Measurements from ENCODE around the gene LYRM4.

Gene LYRM4

DNA sequence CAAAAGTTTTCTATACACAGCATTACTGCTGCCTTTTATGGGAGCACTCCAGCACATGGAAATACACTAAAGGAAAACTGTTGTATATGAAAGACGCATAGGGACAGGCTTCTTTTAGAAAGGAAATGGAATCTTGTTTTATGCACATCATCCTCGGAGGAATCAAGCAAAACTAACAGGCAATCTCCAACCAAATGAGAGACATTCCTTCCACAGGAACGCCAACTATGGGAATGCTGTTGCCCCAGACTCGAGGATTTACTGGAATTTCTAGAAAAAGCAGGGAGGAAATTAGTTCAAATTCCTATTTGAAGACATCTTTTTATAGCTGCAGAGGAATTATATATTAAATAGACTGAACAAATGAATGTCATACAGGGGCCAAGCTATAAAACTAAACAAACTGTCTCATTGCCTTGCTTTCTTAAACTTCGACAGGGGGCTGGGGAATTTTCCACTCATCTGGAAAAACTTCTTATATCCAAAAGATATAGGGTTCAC lies 52.2 kb downstream of the LYRM4 start:
- Histone ChIP-seq H2AK5ac (ENCODE audit: low read length) (no peak overlapping the region), H3K36me3 (ENCODE audit: control insufficient read depth in 1 of 2, insufficient read depth in 2 of 2, low read length in 2 of 2) (peaks cover 2 to 3% of the 10 kb centered on the region in 2 experiments), H3K9ac (ENCODE audit: low read length) (no peak overlapping the region), H3K27ac (ENCODE audit: low read depth, low read length) (no peak overlapping the region), H3K4ac (ENCODE audit: low read depth, low read length) (no peak overlapping the region), H3K9me3 (ENCODE audit: insufficient read depth, low read depth, low read length) (no peaks in the 10 kb centered on the region), H4K91ac (ENCODE audit: low read depth, low read length) (no peak overlapping the region), H3K79me2 (ENCODE audit: control insufficient read depth, insufficient read depth, low read length, poor library complexity) (no peaks in the 10 kb centered on the region), H2BK5ac (ENCODE audit: low read depth, low read length, poor library complexity) (no peak overlapping the region), H4K8ac (ENCODE audit: low read depth, low read length) (no peak overlapping the region), H3K27me3 (ENCODE audit: insufficient read depth, low read length) (no peaks in the 10 kb centered on the region), H3K79me1 (ENCODE audit: low read length) (no peaks in the 10 kb centered on the region), H2AFZ (ENCODE audit: insufficient read depth, low read length, poor library complexity) (no peak overlapping the region), H3K4me1 (ENCODE audit: control insufficient read depth in 1 of 2, insufficient read depth in 2 of 2, low read length in 2 of 2) (peaks cover 3 to 8% of the 10 kb centered on the region in 2 experiments), H3K4me2 (ENCODE audit: low read length) (no peak overlapping the region), H3K18ac (ENCODE audit: low read length) (no peak overlapping the region), H3K4me3 (ENCODE audit: low read depth, low read length) (no peak overlapping the region), H3K14ac (ENCODE audit: low read length) (no peak overlapping the region), H2BK120ac (ENCODE audit: insufficient read depth, low read length, poor library complexity) (no peak overlapping the region), H4K12ac (ENCODE audit: low read depth, low read length) (no peak overlapping the region), H2BK12ac (ENCODE audit: low read length) (no peak overlapping the region), H3K23ac (ENCODE audit: low read length) (no peak overlapping the region)
- peak; percentile 43 to 80 for DNase-seq
- WGBS (ENCODE audit: extremely low coverage, insufficient coverage, insufficient read length) = no CpG with 5 or more reads among the region's 5 CpGs

GRCh38 chr6:5208057-5208456 lies 52.7 kb downstream of the LYRM4 start:
- no peak overlapping the region for H2AK5ac ChIP-seq (ENCODE audit: low read length)
- H3K9me3 ChIP-seq (ENCODE audit: insufficient read depth, low read depth, low read length) = no peaks in the 10 kb centered on the region
- no CpG with 5 or more reads among the region's 2 CpGs for WGBS (ENCODE audit: extremely low coverage, insufficient coverage, insufficient read length)
- no peak overlapping the region for H3K4ac ChIP-seq (ENCODE audit: low read depth, low read length)
- peaks cover 3 to 8% of the 10 kb centered on the region in 2 experiments for H3K4me1 ChIP-seq (ENCODE audit: control insufficient read depth in 1 of 2, insufficient read depth in 2 of 2, low read length in 2 of 2)
- no peak overlapping the region for H4K91ac ChIP-seq (ENCODE audit: low read depth, low read length)
- H3K27me3 ChIP-seq (ENCODE audit: insufficient read depth, low read length) = no peaks in the 10 kb centered on the region
- no peak overlapping the region for H3K14ac ChIP-seq (ENCODE audit: low read length)
- no peak overlapping the region for H3K4me3 ChIP-seq (ENCODE audit: low read depth, low read length)
- H3K79me1 ChIP-seq (ENCODE audit: low read length) = no peaks in the 10 kb centered on the region
- no peak overlapping the region for H3K27ac ChIP-seq (ENCODE audit: low read depth, low read length)
- H2BK5ac ChIP-seq (ENCODE audit: low read depth, low read length, poor library complexity) = no peak overlapping the region
- no peak overlapping the region for H3K23ac ChIP-seq (ENCODE audit: low read length)
- H3K9ac ChIP-seq (ENCODE audit: low read length) = no peak overlapping the region
- H2BK120ac ChIP-seq (ENCODE audit: insufficient read depth, low read length, poor library complexity) = no peak overlapping the region
- H2BK12ac ChIP-seq (ENCODE audit: low read length) = no peak overlapping the region
- DNase-seq = no peak
- H3K4me2 ChIP-seq (ENCODE audit: low read length) = no peak overlapping the region
- no peak overlapping the region for H3K18ac ChIP-seq (ENCODE audit: low read length)
- no peaks in the 10 kb centered on the region for H3K79me2 ChIP-seq (ENCODE audit: control insufficient read depth, insufficient read depth, low read length, poor library complexity)
- H2AFZ ChIP-seq (ENCODE audit: insufficient read depth, low read length, poor library complexity) = no peak overlapping the region
- H3K36me3 ChIP-seq (ENCODE audit: control insufficient read depth in 1 of 2, insufficient read depth in 2 of 2, low read length in 2 of 2) = no peaks in the 10 kb centered on the region
- H4K8ac ChIP-seq (ENCODE audit: low read depth, low read length) = no peak overlapping the region
- H4K12ac ChIP-seq (ENCODE audit: low read depth, low read length) = no peak overlapping the region

GRCh38 chr6:5206920-5207561 lies 53.7 kb downstream of the LYRM4 start:
- H3K4me1 ChIP-seq (ENCODE audit: control insufficient read depth in 1 of 2, insufficient read depth in 2 of 2, low read length in 2 of 2) = peaks cover 3 to 8% of the 10 kb centered on the region in 2 experiments
- H3K18ac ChIP-seq (ENCODE audit: low read length) = no peak overlapping the region
- H2BK5ac ChIP-seq (ENCODE audit: low read depth, low read length, poor library complexity) = no peak overlapping the region
- no peak overlapping the region for H2AFZ ChIP-seq (ENCODE audit: insufficient read depth, low read length, poor library complexity)
- no peak overlapping the region for H3K23ac ChIP-seq (ENCODE audit: low read length)
- H3K27ac ChIP-seq (ENCODE audit: low read depth, low read length) = no peak overlapping the region
- no peak overlapping the region for H4K91ac ChIP-seq (ENCODE audit: low read depth, low read length)
- no peak overlapping the region for H2AK5ac ChIP-seq (ENCODE audit: low read length)
- no peak overlapping the region for H3K4me2 ChIP-seq (ENCODE audit: low read length)
- no peak overlapping the region for H3K9ac ChIP-seq (ENCODE audit: low read length)
- H3K4me3 ChIP-seq (ENCODE audit: low read depth, low read length) = no peak overlapping the region
- H2BK120ac ChIP-seq (ENCODE audit: insufficient read depth, low read length, poor library complexity) = no peak overlapping the region
- H3K36me3 ChIP-seq (ENCODE audit: control insufficient read depth in 1 of 2, insufficient read depth in 2 of 2, low read length in 2 of 2) = no peaks in the 10 kb centered on the region
- no peak overlapping the region for H2BK12ac ChIP-seq (ENCODE audit: low read length)
- H4K8ac ChIP-seq (ENCODE audit: low read depth, low read length) = no peak overlapping the region
- H3K27me3 ChIP-seq (ENCODE audit: insufficient read depth, low read length) = no peaks in the 10 kb centered on the region
- DNase-seq = no peak
- H3K14ac ChIP-seq (ENCODE audit: low read length) = no peak overlapping the region
- H3K79me2 ChIP-seq (ENCODE audit: control insufficient read depth, insufficient read depth, low read length, poor library complexity) = no peaks in the 10 kb centered on the region
- H3K9me3 ChIP-seq (ENCODE audit: insufficient read depth, low read depth, low read length) = no peaks in the 10 kb centered on the region
- no peak overlapping the region for H3K4ac ChIP-seq (ENCODE audit: low read depth, low read length)
- no peaks in the 10 kb centered on the region for H3K79me1 ChIP-seq (ENCODE audit: low read length)
- H4K12ac ChIP-seq (ENCODE audit: low read depth, low read length) = no peak overlapping the region
- no CpG with 5 or more reads among the region's 6 CpGs for WGBS (ENCODE audit: extremely low coverage, insufficient coverage, insufficient read length)

GRCh38 chr6:5205877-5206850 lies 54.6 kb downstream of the LYRM4 start:
- Histone ChIP-seq H3K4ac (ENCODE audit: low read depth, low read length) (no peak overlapping the region), H2BK12ac (ENCODE audit: low read length) (no peak overlapping the region), H3K79me2 (ENCODE audit: control insufficient read depth, insufficient read depth, low read length, poor library complexity) (no peaks in the 10 kb centered on the region), H3K9ac (ENCODE audit: low read length) (no peak overlapping the region), H3K27me3 (ENCODE audit: insufficient read depth, low read length) (no peaks in the 10 kb centered on the region), H2AFZ (ENCODE audit: insufficient read depth, low read length, poor library complexity) (no peak overlapping the region), H4K91ac (ENCODE audit: low read depth, low read length) (no peak overlapping the region), H3K79me1 (ENCODE audit: low read length) (no peaks in the 10 kb centered on the region), H3K36me3 (ENCODE audit: control insufficient read depth in 1 of 2, insufficient read depth in 2 of 2, low read length in 2 of 2) (no peaks in the 10 kb centered on the region), H3K14ac (ENCODE audit: low read length) (no peak overlapping the region), H3K23ac (ENCODE audit: low read length) (no peak overlapping the region), H3K27ac (ENCODE audit: low read depth, low read length) (no peak overlapping the region), H2BK5ac (ENCODE audit: low read depth, low read length, poor library complexity) (no peak overlapping the region), H4K12ac (ENCODE audit: low read depth, low read length) (no peak overlapping the region), H2BK120ac (ENCODE audit: insufficient read depth, low read length, poor library complexity) (no peak overlapping the region), H3K4me1 (ENCODE audit: control insufficient read depth in 1 of 2, insufficient read depth in 2 of 2, low read length in 2 of 2) (peaks cover 3 to 8% of the 10 kb centered on the region in 2 experiments), H2AK5ac (ENCODE audit: low read length) (no peak overlapping the region), H3K18ac (ENCODE audit: low read length) (no peak overlapping the region), H3K4me3 (ENCODE audit: low read depth, low read length) (no peak overlapping the region), H3K4me2 (ENCODE audit: low read length) (no peak overlapping the region), H4K8ac (ENCODE audit: low read depth, low read length) (no peak overlapping the region), H3K9me3 (ENCODE audit: insufficient read depth, low read depth, low read length) (no peaks in the 10 kb centered on the region)
- DNase-seq = peak in 1 of 2 donors; percentile 61
- WGBS (ENCODE audit: extremely low coverage, insufficient coverage, insufficient read length) = no CpG with 5 or more reads among the region's 7 CpGs

Measured in trophoblast cell (in vitro differentiated cells and primary cell).